Testis (tissue), 3 donors: ENCODE results near the gene SPOP. TPM values are rescaled to one million over a fixed set of nuclear protein-coding genes. Genes with fewer than 3 reads are reported as not detected.

Experiments used
- DNase-seq: peaks from one replicate; pipeline ENCODE4 v3.0.0-alpha.2; 2019
- H3K27ac ChIP-seq, 2 donors: fragments of 200-600 bp; sonication (generic); one replicate each; pipeline ENCODE4 v1.5.1; 2019
- H3K27me3 ChIP-seq: fragments of 200-600 bp; sonication (generic); one replicate; pipeline ENCODE4 v1.5.1; 2019
- H3K36me3 ChIP-seq: fragments of 200-600 bp; sonication (generic); one replicate; pipeline ENCODE4 v1.5.1; 2017; ENCODE audit warnings: low read depth; ENCODE audit errors: missing control alignments
- H3K4me1 ChIP-seq: fragments of 200-600 bp; sonication (generic); one replicate; pipeline ENCODE4 v1.5.1; 2019
- H3K4me3 ChIP-seq, 2 donors: fragments of 200-600 bp; sonication (generic); one replicate each; pipeline ENCODE4 v1.5.1; 2017 to 2019
- H3K9me3 ChIP-seq: fragments of 200-600 bp; sonication (generic); one replicate; pipeline ENCODE4 v1.5.1; 2017
- POLR2A ChIP-seq: fragments of 450-650 bp; IDR thresholded peaks from one replicate; pipeline ENCODE4 v1.6.1; 2017; ENCODE audit warnings: antibody characterized with exemption, mild to moderate bottlenecking, moderate library complexity
- WGBS, 2 donors: methylation state at CpG; one replicate each; pipeline ENCODE4 v1.1.5; 2018; 5-methylcytosine and 5-hydroxymethylcytosine counted together
- intact Hi-C: fragments of 100-400 bp; cut with DNase I; formaldehyde crosslinking; loops from one replicate; pipeline ENCODE4 v1.15.1; 2023; ENCODE audit warnings: low total_unique reads
- polyA plus RNA-seq: library from polyadenylated mRNA; stranded (reverse); fragments of 350-450 nt; fragmentation: Illumina TruSeq; extraction: RNeasy Lipid Tissue Mini Kit (QIAGEN cat#74804); gene quantifications from one replicate; pipeline ENCODE4 v1.2.3, GENCODE V29; 2014; ENCODE audit warnings: low read depth, low replicate concordance; ENCODE audit not compliant: insufficient read depth
- total RNA-seq, 2 donors: library from RNA; depleted of rRNA; stranded (reverse); fragments of >200 nt; gene quantifications; one replicate each; pipeline ENCODE4 v1.2.3, GENCODE V29; 2016
- TF ChIP-seq, protein P1 (sequence below), 3 experiments: fragments of 450-650 bp in 2 of 3; fragments of 200-600 bp in 1 of 3; sonication (generic) in 1 of 3; IDR thresholded peaks; one replicate each; pipeline ENCODE4 v1.5.1; 2016 to 2019; ENCODE audit warnings: antibody characterized with exemption in 3 of 3, mild to moderate bottlenecking in 2 of 3, moderate library complexity in 1 of 3

Gene SPOP
- total and polyA plus RNA-seq, 3 donors from 2014 or later = 39.6 to 60.6 (median 52.0) TPM

DNA sequence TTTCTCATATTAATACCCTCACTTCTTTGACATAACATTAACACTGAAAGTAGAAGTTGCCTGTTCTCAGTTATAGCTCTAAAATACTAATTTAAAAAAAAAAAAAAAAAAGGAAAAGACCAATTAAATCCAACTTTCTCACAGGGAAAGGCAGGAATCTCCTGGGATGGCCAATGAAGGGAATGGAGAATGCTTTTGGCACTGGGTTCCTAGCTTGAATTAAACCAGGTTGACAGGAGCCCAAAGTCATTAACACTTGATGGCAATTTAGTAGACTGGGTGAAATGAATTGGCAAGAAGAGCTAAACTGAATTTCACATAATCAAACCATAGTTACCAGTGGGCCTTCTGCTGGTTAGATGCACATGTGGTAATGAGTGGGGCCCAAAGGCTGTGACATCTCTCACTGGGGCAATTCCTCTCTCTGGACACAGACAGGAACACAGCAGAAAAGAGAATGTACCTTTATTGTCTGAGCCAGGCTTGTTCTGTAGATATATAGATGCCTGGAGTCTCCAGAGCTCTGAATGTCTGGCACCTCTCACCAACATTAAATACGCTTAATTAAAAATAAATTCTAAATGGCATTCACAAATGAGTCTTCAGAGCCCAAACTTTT is 64.6 kb downstream of the SPOP start:
- DNase-seq = no peak
- H3K36me3 ChIP-seq = no peaks in the 10 kb centered on the region
- no peak overlapping the region for H3K27ac ChIP-seq
- peaks cover 7% of the 10 kb centered on the region for H3K4me1 ChIP-seq
- no peak overlapping the region for H3K4me3 ChIP-seq
- 97 to 100% methylated on average over 1 of the region's 1 CpG for WGBS, 2 donors
- no peaks in the 10 kb centered on the region for H3K9me3 ChIP-seq
- H3K27me3 ChIP-seq = no peaks in the 10 kb centered on the region
- TF ChIP-seq POLR2A = no peak
- TF ChIP-seq, protein P1, sequence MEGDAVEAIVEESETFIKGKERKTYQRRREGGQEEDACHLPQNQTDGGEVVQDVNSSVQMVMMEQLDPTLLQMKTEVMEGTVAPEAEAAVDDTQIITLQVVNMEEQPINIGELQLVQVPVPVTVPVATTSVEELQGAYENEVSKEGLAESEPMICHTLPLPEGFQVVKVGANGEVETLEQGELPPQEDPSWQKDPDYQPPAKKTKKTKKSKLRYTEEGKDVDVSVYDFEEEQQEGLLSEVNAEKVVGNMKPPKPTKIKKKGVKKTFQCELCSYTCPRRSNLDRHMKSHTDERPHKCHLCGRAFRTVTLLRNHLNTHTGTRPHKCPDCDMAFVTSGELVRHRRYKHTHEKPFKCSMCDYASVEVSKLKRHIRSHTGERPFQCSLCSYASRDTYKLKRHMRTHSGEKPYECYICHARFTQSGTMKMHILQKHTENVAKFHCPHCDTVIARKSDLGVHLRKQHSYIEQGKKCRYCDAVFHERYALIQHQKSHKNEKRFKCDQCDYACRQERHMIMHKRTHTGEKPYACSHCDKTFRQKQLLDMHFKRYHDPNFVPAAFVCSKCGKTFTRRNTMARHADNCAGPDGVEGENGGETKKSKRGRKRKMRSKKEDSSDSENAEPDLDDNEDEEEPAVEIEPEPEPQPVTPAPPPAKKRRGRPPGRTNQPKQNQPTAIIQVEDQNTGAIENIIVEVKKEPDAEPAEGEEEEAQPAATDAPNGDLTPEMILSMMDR (IDR thresholded peaks at IDR 0.05) = no peak
- intact Hi-C loops = no loop called here

DNA sequence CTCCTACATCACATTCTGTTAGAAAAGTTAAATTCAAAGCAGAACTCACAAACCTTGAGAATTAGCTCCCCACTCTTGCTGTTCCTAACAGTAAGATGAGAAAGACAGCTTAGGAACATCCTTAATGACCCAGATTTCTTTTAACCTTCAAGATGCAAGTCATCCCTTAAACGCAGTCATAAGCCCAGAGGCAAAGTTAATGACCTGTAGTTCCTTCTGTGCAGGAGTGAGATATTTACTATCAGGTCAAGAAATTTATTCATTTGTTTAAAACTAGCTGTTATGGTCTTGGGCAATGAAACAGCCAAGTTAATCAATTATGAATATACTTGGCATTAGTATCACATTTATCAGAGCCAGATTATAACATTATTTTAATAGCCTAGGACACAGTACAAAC is 65.2 kb downstream of the SPOP start:
- 53 to 71% methylated on average over 1 of the region's 1 CpG for WGBS, 2 donors
- Histone ChIP-seq H3K36me3 (no peaks in the 10 kb centered on the region), H3K27me3 (no peaks in the 10 kb centered on the region), H3K4me3 (no peak overlapping the region), H3K9me3 (no peaks in the 10 kb centered on the region), H3K4me1 (peaks cover 7% of the 10 kb centered on the region), H3K27ac (no peak overlapping the region)
- DNase-seq = no peak
- intact Hi-C loops = no loop called here
- TF ChIP-seq POLR2A = no peak
- TF ChIP-seq, protein P1 (IDR thresholded peaks at IDR 0.05) = no peak

DNA sequence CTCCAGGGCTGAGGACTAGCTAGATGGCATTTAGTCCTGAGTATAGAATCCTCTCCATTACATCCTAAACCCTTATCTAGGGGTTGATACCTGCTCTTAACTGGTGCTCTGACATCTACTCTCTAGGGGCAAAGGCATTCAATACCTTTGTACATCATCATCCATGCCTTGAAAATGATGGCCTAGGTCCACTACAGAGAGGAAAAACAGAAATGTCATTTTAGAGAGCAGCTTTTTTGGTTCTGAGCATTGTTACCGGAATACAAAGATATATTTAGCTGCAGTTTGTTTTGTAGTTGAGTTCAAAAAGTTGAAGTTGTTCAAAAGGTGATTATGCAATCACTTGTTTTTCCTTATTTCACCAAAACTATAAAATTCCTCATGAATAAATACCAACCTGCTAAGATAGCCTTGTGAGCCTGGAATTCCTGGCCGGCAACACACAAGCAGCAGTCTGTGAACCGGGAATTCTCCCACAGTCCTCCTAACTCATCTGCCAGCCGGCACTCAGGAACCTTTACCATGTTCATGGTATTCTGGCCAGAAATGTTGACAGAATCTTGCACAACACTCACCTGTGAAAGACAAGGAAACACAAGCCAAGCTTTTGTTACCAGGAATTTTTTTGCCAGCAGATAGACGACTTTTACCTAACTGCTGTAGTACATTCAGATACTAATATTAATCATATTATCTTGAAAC is 66.9 kb downstream of the SPOP start:
- DNase-seq = no peak
- WGBS, 2 donors = 67 to 69% methylated on average over 5 of the region's 5 CpGs
- TF ChIP-seq POLR2A = no peak
- TF ChIP-seq, protein P1 (IDR thresholded peaks at IDR 0.05) = no peak
- Histone ChIP-seq H3K27me3 (no peaks in the 10 kb centered on the region), H3K9me3 (no peaks in the 10 kb centered on the region), H3K4me1 (no peaks in the 10 kb centered on the region), H3K4me3 (no peak overlapping the region), H3K27ac (peak overlapping the region in 1 of 2 donors; percentile 31), H3K36me3 (no peaks in the 10 kb centered on the region)
- intact Hi-C loops = no loop called here

DNA sequence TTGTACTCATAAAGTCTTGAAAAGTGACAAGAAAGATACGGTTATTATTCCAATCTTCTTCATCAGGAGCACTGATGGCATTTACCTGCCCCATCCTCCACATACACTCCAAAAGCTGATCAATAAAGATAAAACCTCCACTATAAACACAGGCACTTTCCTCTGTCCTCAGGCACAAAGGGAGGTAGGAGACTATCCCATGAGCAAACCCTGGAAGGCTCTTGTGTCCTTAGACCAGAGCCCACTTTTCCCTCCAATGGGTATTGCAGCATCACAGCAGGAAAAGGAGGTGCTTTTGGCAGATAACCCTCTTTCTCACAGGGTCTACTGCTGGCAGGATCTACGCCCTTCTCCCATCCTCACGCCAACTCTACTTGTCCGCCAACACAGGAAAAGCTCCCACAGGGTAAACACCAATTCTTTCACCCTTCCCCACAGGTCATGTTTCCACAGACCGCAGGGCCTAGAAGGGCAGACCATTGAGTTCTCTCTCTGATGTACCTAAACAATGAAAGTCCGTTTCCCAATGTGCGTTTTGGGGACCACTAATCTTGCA is 73.5 kb downstream of the SPOP start:
- no peak for TF ChIP-seq POLR2A
- TF ChIP-seq, protein P1 (IDR thresholded peaks at IDR 0.05) = no peak
- Histone ChIP-seq H3K4me3 (no peak overlapping the region), H3K9me3 (no peaks in the 10 kb centered on the region), H3K27me3 (no peaks in the 10 kb centered on the region), H3K4me1 (peaks cover 8% of the 10 kb centered on the region), H3K36me3 (no peaks in the 10 kb centered on the region), H3K27ac (peak overlapping the region; percentile 9 to 38)
- WGBS, 2 donors = 88 to 93% methylated on average over 7 of the region's 7 CpGs
- intact Hi-C loops = no loop called here
- no peak for DNase-seq
